ENCODE data around the gene CEBPE. TPM values are rescaled to one million over a fixed set of nuclear protein-coding genes. Genes with fewer than 3 reads are reported as not detected.
A peak's percentile ranks its signal among the peaks of the same experiment; 100 is the strongest.

CEBPE gene
- total RNA-seq, 1 experiment from 2014 or later = not detected

DNA sequence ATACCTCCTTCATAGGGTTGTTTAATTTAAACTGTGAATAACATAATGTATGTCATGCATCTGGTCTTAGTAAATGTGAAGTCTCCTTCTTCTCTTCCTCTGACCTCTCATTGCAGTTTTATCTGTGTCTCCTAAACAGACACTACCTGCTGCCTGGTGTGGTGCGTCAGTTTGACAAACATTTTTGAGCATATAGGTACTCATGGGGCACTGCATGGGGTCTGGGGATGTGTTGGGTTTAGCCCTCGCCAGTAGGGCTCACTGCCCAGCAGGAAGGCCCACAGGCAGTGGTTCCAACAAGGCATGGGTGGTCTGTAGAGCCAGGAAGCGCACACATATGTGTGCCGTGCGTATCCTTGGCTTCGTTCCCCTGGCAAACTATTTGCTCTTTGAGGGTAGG, 3.0 kb upstream of the CEBPE start:
- Histone ChIP-seq H3K36me3 (ENCODE audit: control insufficient read depth, insufficient read depth, low read length) (no peaks in the 10 kb centered on the region), H3K4me1 (no peaks in the 10 kb centered on the region), H3K27me3 (replicated peaks; ENCODE audit: control insufficient read depth, insufficient read depth, low read length) (no peaks in the 10 kb centered on the region), H3K9me3 (no peaks in the 10 kb centered on the region), H3K4me3 (ENCODE audit: low read depth, low read length) (no peak overlapping the region)
- no TSS peak for BruUV-seq (replicated peaks)
- Mint-ChIP-seq H3K27me3 (ENCODE audit: insufficient read depth, unreplicated experiment) (no peaks in the 10 kb centered on the region), H3K4me3 (ENCODE audit: unreplicated experiment) (no peak overlapping the region), H3K4me1 (ENCODE audit: low read depth, unreplicated experiment) (peaks cover 7% of the 10 kb centered on the region), H3K27ac (ENCODE audit: unreplicated experiment) (no peak overlapping the region), H3K36me3 (ENCODE audit: insufficient read depth, unreplicated experiment) (peaks cover 6% of the 10 kb centered on the region), H3K9me3 (ENCODE audit: unreplicated experiment) (no peaks in the 10 kb centered on the region)
- CTCF ChIA-PET = interaction anchor here (1.0 to 4.1 kb wide), 2 partner anchors 64 to 68 kb away, joined by 4 to 176 read pairs; partner anchors contain the start of gene SLC7A8
- POLR2A ChIA-PET = no interaction called here
- TF ChIP-seq, protein P1, sequence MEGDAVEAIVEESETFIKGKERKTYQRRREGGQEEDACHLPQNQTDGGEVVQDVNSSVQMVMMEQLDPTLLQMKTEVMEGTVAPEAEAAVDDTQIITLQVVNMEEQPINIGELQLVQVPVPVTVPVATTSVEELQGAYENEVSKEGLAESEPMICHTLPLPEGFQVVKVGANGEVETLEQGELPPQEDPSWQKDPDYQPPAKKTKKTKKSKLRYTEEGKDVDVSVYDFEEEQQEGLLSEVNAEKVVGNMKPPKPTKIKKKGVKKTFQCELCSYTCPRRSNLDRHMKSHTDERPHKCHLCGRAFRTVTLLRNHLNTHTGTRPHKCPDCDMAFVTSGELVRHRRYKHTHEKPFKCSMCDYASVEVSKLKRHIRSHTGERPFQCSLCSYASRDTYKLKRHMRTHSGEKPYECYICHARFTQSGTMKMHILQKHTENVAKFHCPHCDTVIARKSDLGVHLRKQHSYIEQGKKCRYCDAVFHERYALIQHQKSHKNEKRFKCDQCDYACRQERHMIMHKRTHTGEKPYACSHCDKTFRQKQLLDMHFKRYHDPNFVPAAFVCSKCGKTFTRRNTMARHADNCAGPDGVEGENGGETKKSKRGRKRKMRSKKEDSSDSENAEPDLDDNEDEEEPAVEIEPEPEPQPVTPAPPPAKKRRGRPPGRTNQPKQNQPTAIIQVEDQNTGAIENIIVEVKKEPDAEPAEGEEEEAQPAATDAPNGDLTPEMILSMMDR (IDR thresholded peaks at IDR 0.05; ENCODE audit: insufficient read depth in 1 of 2, low read depth in 1 of 2, low read length in 1 of 2, severe bottlenecking in 1 of 2, unreplicated experiment in 1 of 2) = no peak
- no peak for DNase-seq
- intact Hi-C loops (cut with micrococcal nuclease; ENCODE audit: unreplicated experiment) = loop anchor here (5.0 kb wide), 1 partner anchor 180 kb away; the partner anchor contains the start of gene PPP1R3E

DNA sequence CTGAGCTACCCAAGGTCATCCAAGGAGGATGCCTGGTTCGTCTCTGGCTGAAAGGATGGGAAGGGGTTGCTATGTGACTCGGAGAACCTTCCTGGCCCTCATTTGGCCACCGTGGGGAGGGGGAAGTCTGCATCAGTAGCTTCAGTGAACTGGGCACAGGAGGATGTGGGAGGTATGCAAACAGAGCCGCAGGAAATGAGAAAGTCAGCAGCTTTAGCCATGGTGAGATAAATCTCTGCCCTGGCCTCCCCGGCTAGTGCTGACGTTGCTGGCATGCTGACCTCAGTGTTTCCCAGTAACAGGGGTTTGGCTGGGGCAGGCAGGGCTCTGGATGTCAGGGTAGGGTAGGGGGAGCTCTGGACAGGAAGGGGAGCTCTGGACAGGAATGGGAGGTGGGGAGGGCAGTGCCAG, 2.3 kb upstream of the CEBPE start:
- ChIA-PET POLR2A (interaction anchor here (0.6 kb wide), 1 partner anchor 205 kb away, joined by 7 read pairs; no protein-coding TSS in a partner anchor), CTCF (interaction anchor here (0.6 to 4.1 kb wide), 21 partner anchors 9 to 165 kb away, joined by 3 to 176 read pairs (median 5); partner anchors contain the start of genes ACIN1, C14orf119, HOMEZ and SLC7A8)
- DNase-seq = no peak
- intact Hi-C loops (cut with micrococcal nuclease; ENCODE audit: unreplicated experiment) = loop anchor here (5.0 kb wide), 1 partner anchor 181 kb away; the partner anchor contains the start of gene PPP1R3E
- H3K4me1 ChIP-seq = no peaks in the 10 kb centered on the region
- peaks cover 7% of the 10 kb centered on the region for H3K4me1 Mint-ChIP-seq (ENCODE audit: low read depth, unreplicated experiment)
- H3K36me3 ChIP-seq (ENCODE audit: control insufficient read depth, insufficient read depth, low read length) = no peaks in the 10 kb centered on the region
- no peak overlapping the region for H3K4me3 Mint-ChIP-seq (ENCODE audit: unreplicated experiment)
- no peak overlapping the region for H3K4me3 ChIP-seq (ENCODE audit: low read depth, low read length)
- no TSS peak for BruUV-seq (replicated peaks)
- no peaks in the 10 kb centered on the region for H3K27me3 Mint-ChIP-seq (ENCODE audit: insufficient read depth, unreplicated experiment)
- no peaks in the 10 kb centered on the region for H3K27me3 ChIP-seq (replicated peaks; ENCODE audit: control insufficient read depth, insufficient read depth, low read length)
- no peaks in the 10 kb centered on the region for H3K9me3 Mint-ChIP-seq (ENCODE audit: unreplicated experiment)
- no peak overlapping the region for H3K27ac Mint-ChIP-seq (ENCODE audit: unreplicated experiment)
- peaks cover 6% of the 10 kb centered on the region for H3K36me3 Mint-ChIP-seq (ENCODE audit: insufficient read depth, unreplicated experiment)
- TF ChIP-seq, protein P1 (IDR thresholded peaks at IDR 0.05; ENCODE audit: insufficient read depth in 1 of 2, low read depth in 1 of 2, low read length in 1 of 2, severe bottlenecking in 1 of 2, unreplicated experiment in 1 of 2) = no peak
- no peaks in the 10 kb centered on the region for H3K9me3 ChIP-seq

DNA sequence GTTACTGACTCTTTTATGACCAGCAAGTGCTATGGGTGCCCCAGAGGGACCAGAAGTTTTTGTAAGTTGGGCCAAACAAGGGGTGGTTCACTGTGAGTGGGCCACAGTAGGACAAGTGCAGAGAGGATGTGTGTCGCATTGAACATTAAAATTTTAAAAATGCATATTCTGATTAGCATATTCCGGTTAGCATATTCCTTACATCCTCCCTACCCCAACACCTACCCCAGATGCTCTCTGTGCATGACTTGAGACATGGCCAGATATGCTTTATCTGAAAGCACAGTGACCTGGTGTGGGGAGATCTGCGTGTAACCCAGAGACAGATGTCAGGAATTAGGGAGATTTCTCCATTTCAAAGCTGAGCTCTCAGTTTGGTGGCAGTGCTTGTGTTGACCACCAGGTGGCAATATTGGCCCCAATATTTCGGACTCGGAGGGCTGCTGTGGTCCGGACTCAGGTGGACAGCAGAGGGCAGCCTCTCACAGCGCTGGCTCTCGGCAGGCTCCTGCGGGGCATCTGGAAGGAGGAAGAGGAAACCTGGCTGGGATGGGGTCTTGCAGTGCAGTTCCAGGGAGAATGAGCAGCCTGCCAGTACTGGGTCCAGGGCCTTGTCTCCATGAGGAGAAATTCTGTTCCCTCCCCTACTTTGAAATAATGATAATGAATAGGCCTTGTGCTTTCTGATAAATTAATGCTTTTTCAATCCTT, 1.6 kb upstream of the CEBPE start:
- Mint-ChIP-seq H3K27me3 (ENCODE audit: insufficient read depth, unreplicated experiment) (no peaks in the 10 kb centered on the region), H3K9me3 (ENCODE audit: unreplicated experiment) (no peaks in the 10 kb centered on the region), H3K4me1 (ENCODE audit: low read depth, unreplicated experiment) (peaks cover 7% of the 10 kb centered on the region), H3K27ac (ENCODE audit: unreplicated experiment) (no peak overlapping the region), H3K36me3 (ENCODE audit: insufficient read depth, unreplicated experiment) (peaks cover 6% of the 10 kb centered on the region), H3K4me3 (ENCODE audit: unreplicated experiment) (no peak overlapping the region)
- no TSS peak for BruUV-seq (replicated peaks)
- ChIA-PET POLR2A (interaction anchor here (0.5 to 0.6 kb wide), 2 partner anchors 93 to 205 kb away, joined by 3 to 7 read pairs; no protein-coding TSS in a partner anchor), CTCF (interaction anchor here (0.6 to 4.1 kb wide), 50 partner anchors 8 to 1733 kb away, joined by 3 to 176 read pairs (median 4); partner anchors contain the start of genes ACIN1, AJUBA, BCL2L2 and C14orf119)
- Histone ChIP-seq H3K9me3 (no peaks in the 10 kb centered on the region), H3K4me3 (ENCODE audit: low read depth, low read length) (no peak overlapping the region), H3K27me3 (replicated peaks; ENCODE audit: control insufficient read depth, insufficient read depth, low read length) (no peaks in the 10 kb centered on the region), H3K4me1 (no peaks in the 10 kb centered on the region), H3K36me3 (ENCODE audit: control insufficient read depth, insufficient read depth, low read length) (no peaks in the 10 kb centered on the region)
- TF ChIP-seq, protein P1 (IDR thresholded peaks at IDR 0.05; ENCODE audit: insufficient read depth in 1 of 2, low read depth in 1 of 2, low read length in 1 of 2, severe bottlenecking in 1 of 2, unreplicated experiment in 1 of 2) = peak; percentile 96 to 99
- peak; percentile 88 to 89 for DNase-seq
- intact Hi-C loops (cut with micrococcal nuclease; ENCODE audit: unreplicated experiment) = loop anchor here (1.0 to 5.0 kb wide), 3 partner anchors 63 to 182 kb away; partner anchors contain the start of genes PPP1R3E and SLC7A8
